ENCODE measurements around the gene LPXN.

DNA sequence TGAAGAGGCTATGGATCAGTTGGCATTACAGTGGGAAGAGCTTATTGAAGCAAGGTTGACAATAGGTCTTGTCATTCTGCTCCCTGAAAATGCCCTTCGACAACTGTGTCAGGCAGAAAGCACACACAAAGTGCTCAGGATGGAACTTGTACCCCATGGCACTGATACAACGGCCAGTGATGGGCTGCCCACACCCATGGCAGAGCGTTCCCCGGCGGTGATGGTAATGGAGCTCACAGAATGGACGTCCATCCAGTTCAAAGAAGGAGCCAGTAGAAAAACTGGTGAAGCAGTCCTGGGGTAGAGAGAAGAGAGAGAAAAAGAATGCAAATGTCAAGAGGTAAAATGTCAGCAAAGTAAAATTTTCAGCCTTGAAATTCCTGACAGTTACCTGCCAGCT is 48.2 kb downstream of the LPXN start:
- TF ChIP-seq, protein P1, sequence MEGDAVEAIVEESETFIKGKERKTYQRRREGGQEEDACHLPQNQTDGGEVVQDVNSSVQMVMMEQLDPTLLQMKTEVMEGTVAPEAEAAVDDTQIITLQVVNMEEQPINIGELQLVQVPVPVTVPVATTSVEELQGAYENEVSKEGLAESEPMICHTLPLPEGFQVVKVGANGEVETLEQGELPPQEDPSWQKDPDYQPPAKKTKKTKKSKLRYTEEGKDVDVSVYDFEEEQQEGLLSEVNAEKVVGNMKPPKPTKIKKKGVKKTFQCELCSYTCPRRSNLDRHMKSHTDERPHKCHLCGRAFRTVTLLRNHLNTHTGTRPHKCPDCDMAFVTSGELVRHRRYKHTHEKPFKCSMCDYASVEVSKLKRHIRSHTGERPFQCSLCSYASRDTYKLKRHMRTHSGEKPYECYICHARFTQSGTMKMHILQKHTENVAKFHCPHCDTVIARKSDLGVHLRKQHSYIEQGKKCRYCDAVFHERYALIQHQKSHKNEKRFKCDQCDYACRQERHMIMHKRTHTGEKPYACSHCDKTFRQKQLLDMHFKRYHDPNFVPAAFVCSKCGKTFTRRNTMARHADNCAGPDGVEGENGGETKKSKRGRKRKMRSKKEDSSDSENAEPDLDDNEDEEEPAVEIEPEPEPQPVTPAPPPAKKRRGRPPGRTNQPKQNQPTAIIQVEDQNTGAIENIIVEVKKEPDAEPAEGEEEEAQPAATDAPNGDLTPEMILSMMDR (IDR thresholded peaks at IDR 0.05) = no peak
- TF ChIP-seq POLR2A (IDR thresholded peaks at IDR 0.05) = no peak

All from gastroesophageal sphincter (tissue), 3 donors.